ENCODE results near the gene LARGE1.

GRCh38 chr22:33842006-33842354, 78.3 kb downstream of the LARGE1 start:
- TF ChIP-seq POLR2AphosphoS5 (IDR thresholded peaks at IDR 0.05; ENCODE audit: low read depth, low read length), result no peak
- TF ChIP-seq REST (IDR thresholded peaks at IDR 0.05; ENCODE audit: insufficient read depth in 1 of 2, low read depth in 2 of 2, low read length in 2 of 2), result no peak
- TF ChIP-seq TAF1 (IDR thresholded peaks at IDR 0.05; ENCODE audit: borderline replicate concordance, insufficient read depth, low read length), result no peak
- no peak for TF ChIP-seq SIN3A (IDR thresholded peaks at IDR 0.05; ENCODE audit: borderline replicate concordance, insufficient read depth, low read length)
- TF ChIP-seq FOXP2 (optimal IDR thresholded peaks at IDR 0.05; ENCODE audit: borderline replicate concordance, extremely low read depth, extremely low read length, insufficient read depth), result no peak
